ENCODE data around the gene WDR88. TPM values are rescaled to one million over a fixed set of nuclear protein-coding genes. Genes with fewer than 3 reads are reported as not detected.

Gene WDR88
- total RNA-seq, 1 experiment from 2014 or later: 0.20 TPM

DNA sequence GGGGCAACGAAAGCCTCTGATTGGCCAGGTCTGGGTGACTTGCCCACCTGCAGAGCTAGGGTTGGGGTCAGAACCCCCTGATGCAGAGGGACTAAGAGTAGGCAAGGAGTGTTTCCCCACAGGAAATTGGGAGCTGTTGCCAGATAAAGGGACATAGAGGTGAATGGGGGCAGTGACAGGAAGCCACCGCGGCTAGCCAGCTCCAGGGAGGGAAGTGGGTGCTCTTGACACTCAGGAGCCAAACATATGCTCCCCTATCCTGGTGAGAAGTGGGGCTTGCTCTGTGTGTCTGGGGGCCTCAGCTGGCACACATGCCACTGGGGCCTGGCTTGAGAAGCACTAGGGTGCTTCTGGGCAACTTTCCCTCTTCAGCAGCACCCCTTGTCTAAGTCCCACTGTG, 26.0 kb downstream of the WDR88 start:
- Mint-ChIP-seq H3K4me3 (ENCODE audit: unreplicated experiment) (no peak overlapping the region), H3K36me3 (ENCODE audit: insufficient read depth, unreplicated experiment) (no peaks in the 10 kb centered on the region), H3K27ac (ENCODE audit: unreplicated experiment) (no peak overlapping the region), H3K27me3 (ENCODE audit: insufficient read depth, unreplicated experiment) (no peaks in the 10 kb centered on the region), H3K9me3 (ENCODE audit: unreplicated experiment) (no peaks in the 10 kb centered on the region), H3K4me1 (ENCODE audit: low read depth, unreplicated experiment) (no peaks in the 10 kb centered on the region)
- BruUV-seq (replicated peaks): no TSS peak
- H3K4me1 ChIP-seq: no peaks in the 10 kb centered on the region
- H3K4me3 ChIP-seq (ENCODE audit: low read depth, low read length): no peak overlapping the region
- no peaks in the 10 kb centered on the region for H3K27me3 ChIP-seq (replicated peaks; ENCODE audit: control insufficient read depth, insufficient read depth, low read length)
- H3K36me3 ChIP-seq (ENCODE audit: control insufficient read depth, insufficient read depth, low read length): no peaks in the 10 kb centered on the region
- POLR2A ChIA-PET: no interaction called here
- TF ChIP-seq CTCF (IDR thresholded peaks at IDR 0.05; ENCODE audit: insufficient read depth in 1 of 2, low read depth in 1 of 2, low read length in 1 of 2, severe bottlenecking in 1 of 2, unreplicated experiment in 1 of 2): no peak
- CTCF ChIA-PET: no interaction called here
- H3K9me3 ChIP-seq: no peaks in the 10 kb centered on the region
- DNase-seq: no peak
- intact Hi-C loops (cut with micrococcal nuclease; ENCODE audit: unreplicated experiment): no loop called here

DNA sequence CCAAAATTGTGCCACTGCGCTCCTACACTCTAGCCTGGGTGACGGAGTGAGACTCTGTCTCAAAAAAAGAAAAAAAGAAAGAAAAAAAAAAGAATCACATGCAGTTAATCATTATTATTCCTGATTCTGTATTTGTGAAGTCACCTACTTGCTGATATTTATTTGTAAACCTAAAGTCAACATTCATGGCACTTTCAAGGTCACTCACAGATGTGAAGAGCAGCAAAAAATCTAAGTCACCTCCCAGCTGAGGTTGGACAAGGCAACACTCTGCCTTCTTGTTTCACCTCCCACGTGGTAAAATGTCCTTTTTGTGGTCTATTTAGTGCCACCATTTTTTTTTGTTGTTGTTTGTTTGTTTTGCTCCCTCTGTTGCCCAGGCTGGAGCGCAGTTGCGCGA, 26.5 kb downstream of the WDR88 start:
- no peak for DNase-seq
- H3K36me3 Mint-ChIP-seq (ENCODE audit: insufficient read depth, unreplicated experiment): no peaks in the 10 kb centered on the region
- no peaks in the 10 kb centered on the region for H3K9me3 ChIP-seq
- H3K27me3 ChIP-seq (replicated peaks; ENCODE audit: control insufficient read depth, insufficient read depth, low read length): no peaks in the 10 kb centered on the region
- no peak overlapping the region for H3K27ac Mint-ChIP-seq (ENCODE audit: unreplicated experiment)
- ChIA-PET CTCF (no interaction called here), POLR2A (interaction anchor here (1.9 kb wide), 1 partner anchor 18 kb away, joined by 7 read pairs; no protein-coding TSS in a partner anchor)
- intact Hi-C loops (cut with micrococcal nuclease; ENCODE audit: unreplicated experiment): no loop called here
- H3K9me3 Mint-ChIP-seq (ENCODE audit: unreplicated experiment): no peaks in the 10 kb centered on the region
- H3K4me3 ChIP-seq (ENCODE audit: low read depth, low read length): no peak overlapping the region
- H3K27me3 Mint-ChIP-seq (ENCODE audit: insufficient read depth, unreplicated experiment): no peaks in the 10 kb centered on the region
- no TSS peak for BruUV-seq (replicated peaks)
- no peaks in the 10 kb centered on the region for H3K36me3 ChIP-seq (ENCODE audit: control insufficient read depth, insufficient read depth, low read length)
- H3K4me3 Mint-ChIP-seq (ENCODE audit: unreplicated experiment): no peak overlapping the region
- no peaks in the 10 kb centered on the region for H3K4me1 ChIP-seq
- no peak for TF ChIP-seq CTCF (IDR thresholded peaks at IDR 0.05; ENCODE audit: insufficient read depth in 1 of 2, low read depth in 1 of 2, low read length in 1 of 2, severe bottlenecking in 1 of 2, unreplicated experiment in 1 of 2)
- no peaks in the 10 kb centered on the region for H3K4me1 Mint-ChIP-seq (ENCODE audit: low read depth, unreplicated experiment)

GRCh38 chr19:33159149-33159548, 27.2 kb downstream of the WDR88 start:
- Histone ChIP-seq H3K9me3 (no peaks in the 10 kb centered on the region), H3K4me3 (ENCODE audit: low read depth, low read length) (no peak overlapping the region), H3K27me3 (replicated peaks; ENCODE audit: control insufficient read depth, insufficient read depth, low read length) (no peaks in the 10 kb centered on the region), H3K36me3 (ENCODE audit: control insufficient read depth, insufficient read depth, low read length) (no peaks in the 10 kb centered on the region), H3K4me1 (no peaks in the 10 kb centered on the region)
- ChIA-PET POLR2A (interaction anchor here (1.9 kb wide), 1 partner anchor 17 kb away, joined by 7 read pairs; no protein-coding TSS in a partner anchor), CTCF (interaction anchor here (1.2 kb wide), 1 partner anchor 17 kb away, joined by 3 read pairs; no protein-coding TSS in a partner anchor)
- H3K27ac Mint-ChIP-seq (ENCODE audit: unreplicated experiment): no peak overlapping the region
- H3K4me3 Mint-ChIP-seq (ENCODE audit: unreplicated experiment): no peak overlapping the region
- H3K9me3 Mint-ChIP-seq (ENCODE audit: unreplicated experiment): no peaks in the 10 kb centered on the region
- intact Hi-C loops (cut with micrococcal nuclease; ENCODE audit: unreplicated experiment): no loop called here
- H3K36me3 Mint-ChIP-seq (ENCODE audit: insufficient read depth, unreplicated experiment): no peaks in the 10 kb centered on the region
- DNase-seq: no peak
- no TSS peak for BruUV-seq (replicated peaks)
- H3K27me3 Mint-ChIP-seq (ENCODE audit: insufficient read depth, unreplicated experiment): no peaks in the 10 kb centered on the region
- TF ChIP-seq CTCF (IDR thresholded peaks at IDR 0.05; ENCODE audit: insufficient read depth in 1 of 2, low read depth in 1 of 2, low read length in 1 of 2, severe bottlenecking in 1 of 2, unreplicated experiment in 1 of 2): no peak
- H3K4me1 Mint-ChIP-seq (ENCODE audit: low read depth, unreplicated experiment): no peaks in the 10 kb centered on the region

Measured in Caco-2 (cell line).